GM23338 (cell line): Measurements from ENCODE around the gene CRYL1. TPM values are rescaled to one million over a fixed set of nuclear protein-coding genes. Genes with fewer than 3 reads are reported as not detected.

ENCODE experiments used
- ATAC-seq: fragments of 200-7000 bp; cut with Tn5 transposase; 3 replicates; pipeline ENCODE4 v1.9.1; 2020
- DNase-seq: peaks from one replicate; pipeline ENCODE4 v3.0.0-alpha.2; 2015; ENCODE audit warnings: low spot score
- H2AFZ ChIP-seq: fragments of 200-600 bp; sonication (generic); 2 replicates; pipeline ENCODE4 v1.8.0; 2016; ENCODE audit warnings: antibody characterized with exemption, mild to moderate bottlenecking, moderate library complexity
- H3F3A ChIP-seq: fragments of 200-600 bp; sonication (generic); replicated peaks from 2 replicates; pipeline ENCODE4 v1.8.0; 2017; ENCODE audit warnings: antibody characterized with exemption, mixed run types, low read depth
- H3K27ac ChIP-seq: fragments of 200-600 bp; sonication (generic); 2 replicates; pipeline ENCODE4 v1.6.1; 2016; ENCODE audit warnings: low read depth
- H3K27me3 ChIP-seq: fragments of 200-600 bp; sonication (generic); 2 replicates; pipeline ENCODE4 v1.8.0; 2016; ENCODE audit warnings: mild to moderate bottlenecking, mixed run types, moderate library complexity; ENCODE audit not compliant: insufficient read depth
- H3K36me3 ChIP-seq: fragments of 200-600 bp; sonication (generic); 2 replicates; pipeline ENCODE4 v1.8.0; 2016; ENCODE audit warnings: mild to moderate bottlenecking; ENCODE audit not compliant: insufficient read depth
- H3K4me1 ChIP-seq: fragments of 200-600 bp; sonication (generic); 2 replicates; pipeline ENCODE4 v1.8.0; 2016; ENCODE audit warnings: mild to moderate bottlenecking, moderate library complexity; ENCODE audit not compliant: insufficient read depth
- H3K4me2 ChIP-seq: fragments of 200-600 bp; sonication (generic); 2 replicates; pipeline ENCODE4 v1.7.1; 2017; ENCODE audit warnings: mixed run types
- H3K4me3 ChIP-seq: fragments of 200-600 bp; sonication (generic); 2 replicates; pipeline ENCODE4 v1.6.1; 2016; ENCODE audit warnings: mixed run types
- H3K79me2 ChIP-seq: fragments of 200-600 bp; sonication (generic); replicated peaks from 2 replicates; pipeline ENCODE4 v1.8.0; 2017; ENCODE audit warnings: mild to moderate bottlenecking; ENCODE audit not compliant: insufficient read depth
- H3K9me2 ChIP-seq: fragments of 200-600 bp; sonication (generic); 2 replicates; pipeline ENCODE4 v1.8.0; 2017; ENCODE audit not compliant: insufficient read depth
- H4K20me1 ChIP-seq: fragments of 200-600 bp; sonication (generic); replicated peaks from 2 replicates; pipeline ENCODE4 v1.8.0; 2017; ENCODE audit warnings: mild to moderate bottlenecking; ENCODE audit not compliant: insufficient read depth
- H3K27ac Mint-ChIP-seq: 2 replicates; pipeline ENCODE4 v1.8.0; 2020; ENCODE audit warnings: inconsistent platforms, mild to moderate bottlenecking, moderate library complexity, mixed read lengths
- H3K27me3 Mint-ChIP-seq: 3 replicates; pipeline ENCODE4 v1.8.0; 2022; ENCODE audit warnings: low read depth, mild to moderate bottlenecking, moderate library complexity, mixed read lengths, inconsistent platforms; ENCODE audit not compliant: insufficient read depth, poor library complexity
- H3K36me3 Mint-ChIP-seq: 3 replicates; pipeline ENCODE4 v1.8.0; 2021; ENCODE audit warnings: low read depth, mild to moderate bottlenecking, inconsistent platforms, moderate library complexity, mixed read lengths
- H3K4me1 Mint-ChIP-seq: 3 replicates; pipeline ENCODE4 v1.8.0; 2020; ENCODE audit warnings: mild to moderate bottlenecking, inconsistent platforms, mixed read lengths
- H3K4me3 Mint-ChIP-seq: 3 replicates; pipeline ENCODE4 v1.8.0; 2021; ENCODE audit warnings: moderate library complexity, mild to moderate bottlenecking, inconsistent platforms, mixed read lengths
- H3K9me3 Mint-ChIP-seq: 3 replicates; pipeline ENCODE4 v1.8.0; 2020; ENCODE audit warnings: moderate library complexity, mild to moderate bottlenecking, inconsistent platforms, mixed read lengths
- CREB1 ChIP-seq: fragments of 250-450 bp; sonication (Bioruptor Pico); IDR thresholded peaks from 2 replicates; pipeline ENCODE4 v1.5.0; 2020; ENCODE audit warnings: low read depth, mild to moderate bottlenecking, moderate library complexity
- CTCF ChIP-seq, 2 experiments: fragments of 200-600 bp in 1 of 2; sonication (generic) in 1 of 2; conservative IDR thresholded peaks; 2 replicates each; pipeline versions ENCODE4 v1.5.1 to v1.6.1; 2016 to 2017; ENCODE audit warnings: antibody characterized with exemption in 2 of 2, low read depth in 2 of 2, mild to moderate bottlenecking in 2 of 2, moderate library complexity in 1 of 2
- ETS1 ChIP-seq: IDR thresholded peaks from 2 replicates; pipeline ENCODE4 v1.6.1; 2016; ENCODE audit warnings: antibody characterized with exemption
- EZH2 ChIP-seq: fragments of 200-600 bp; sonication (generic); IDR thresholded peaks from one replicate; pipeline ENCODE4 v1.8.0; 2017; ENCODE audit warnings: antibody characterized with exemption, mild to moderate bottlenecking, low read depth; ENCODE audit not compliant: unreplicated experiment
- EZH2phosphoT487 ChIP-seq: fragments of 200-600 bp; sonication (generic); IDR thresholded peaks from one replicate; pipeline ENCODE4 v1.8.1; 2018; ENCODE audit warnings: antibody characterized with exemption; ENCODE audit not compliant: unreplicated experiment
- JUNB ChIP-seq: IDR thresholded peaks from one replicate; pipeline ENCODE4 v1.6.1; 2016; ENCODE audit warnings: antibody characterized with exemption; ENCODE audit not compliant: unreplicated experiment
- NANOG ChIP-seq: IDR thresholded peaks from 2 replicates; pipeline ENCODE4 v1.6.1; 2016; ENCODE audit warnings: antibody characterized with exemption, borderline replicate concordance
- POLR2AphosphoS5 ChIP-seq: IDR thresholded peaks from 2 replicates; pipeline ENCODE4 v1.6.1; 2016; ENCODE audit warnings: antibody characterized with exemption, low read depth
- REST ChIP-seq: IDR thresholded peaks from one replicate; pipeline ENCODE4 v1.6.1; 2018; ENCODE audit warnings: antibody characterized with exemption; ENCODE audit not compliant: unreplicated experiment
- STAT1 ChIP-seq: IDR thresholded peaks from one replicate; pipeline ENCODE4 v1.6.1; 2016; ENCODE audit warnings: antibody characterized with exemption; ENCODE audit not compliant: unreplicated experiment
- ZNF114 ChIP-seq: fragments of 250-450 bp; sonication (Bioruptor Pico); IDR thresholded peaks from 2 replicates; pipeline ENCODE4 v1.5.0; 2020; ENCODE audit warnings: mild to moderate bottlenecking, moderate library complexity
- ZNF331 ChIP-seq: fragments of 250-450 bp; sonication (Bioruptor Pico); IDR thresholded peaks from 2 replicates; pipeline ENCODE4 v1.5.0; 2020; ENCODE audit warnings: low read depth, mild to moderate bottlenecking, moderate library complexity
- ZNF462 ChIP-seq: fragments of 250-450 bp; sonication (Bioruptor Pico); IDR thresholded peaks from 2 replicates; pipeline ENCODE4 v1.5.0; 2020; ENCODE audit warnings: mild to moderate bottlenecking, moderate library complexity
- polyA plus RNA-seq: library from polyadenylated mRNA; unstranded; fragments of >200 nt; fragmentation: Nextera tagmentation; extraction: Ambion mirVana; gene quantifications from 2 replicates; pipeline ENCODE4 v1.2.1, GENCODE V29; 2016
- total RNA-seq: library from RNA; depleted of rRNA; stranded (reverse); fragments of >200 nt; shearing (Covaris generic); gene quantifications from 2 replicates; pipeline ENCODE4 v1.2.3, GENCODE V29; 2014

Gene CRYL1
- total and polyA plus RNA-seq, 2 experiments from 2014 or later = 2.2 to 2.6 TPM

- Mint-ChIP-seq H3K27ac (no peak overlapping the region), H3K9me3 (no peaks in the 10 kb centered on the region), H3K27me3 (peaks cover 6% of the 10 kb centered on the region), H3K4me1 (peaks cover 3% of the 10 kb centered on the region; the same call in 2 of the 3 replicates), H3K4me3 (no peak overlapping the region), H3K36me3 (no peaks in the 10 kb centered on the region)
- TF ChIP-seq NANOG (no peak), REST (no peak), ZNF462 (CRISPR knock-in tag) (no peak), CREB1 (CRISPR knock-in tag) (no peak), STAT1 (no peak), ETS1 (no peak), EZH2phosphoT487 (no peak), ZNF114 (CRISPR knock-in tag) (no peak), POLR2AphosphoS5 (no peak), CTCF (conservative IDR thresholded peaks at IDR 0.05; ENCODE audit: low read depth in 2 of 2) (no peak), ZNF331 (no peak), JUNB (no peak), EZH2 (no peak)
- H3K27ac ChIP-seq = no peak overlapping the region
- no peak overlapping the region for H3K4me3 ChIP-seq
- no peak overlapping the region for H2AFZ ChIP-seq
- no peaks in the 10 kb centered on the region for H3K79me2 ChIP-seq
- no peaks in the 10 kb centered on the region for H3K27me3 ChIP-seq
- H3K36me3 ChIP-seq = no peaks in the 10 kb centered on the region
- no peaks in the 10 kb centered on the region for H3K4me1 ChIP-seq
- DNase-seq (no peak), ATAC-seq (no peak)
- H3K9me2 ChIP-seq = no peaks in the 10 kb centered on the region
- no peaks in the 10 kb centered on the region for H4K20me1 ChIP-seq
- no peak overlapping the region for H3K4me2 ChIP-seq
- no peaks in the 10 kb centered on the region for H3F3A ChIP-seq
Measured at GRCh38 chr13:20546556-20546955, 20.9 kb upstream of the CRYL1 start.
